ENCODE results near the gene LZTFL1.

LZTFL1 gene

GRCh38 chr3:45794660-45795059 is 47.3 kb downstream of the LZTFL1 start:
- no peaks in the 10 kb centered on the region for H3K36me3 ChIP-seq
- peaks cover 33 to 34% of the 10 kb centered on the region in 2 experiments for H3K4me1 ChIP-seq (ENCODE audit: control insufficient read depth in 1 of 2, insufficient read depth in 1 of 2, low read depth in 1 of 2, low read length in 1 of 2)
- H3K27me3 ChIP-seq, result peaks cover 58% of the 10 kb centered on the region
- TF ChIP-seq CTCF (IDR thresholded peaks at IDR 0.05), result no peak
- no peaks in the 10 kb centered on the region for H3K9me3 ChIP-seq
- H3K27ac ChIP-seq, result no peak overlapping the region
- H3K4me3 ChIP-seq (ENCODE audit: low read depth in 1 of 2, low read length in 1 of 2), result no peak overlapping the region

DNA sequence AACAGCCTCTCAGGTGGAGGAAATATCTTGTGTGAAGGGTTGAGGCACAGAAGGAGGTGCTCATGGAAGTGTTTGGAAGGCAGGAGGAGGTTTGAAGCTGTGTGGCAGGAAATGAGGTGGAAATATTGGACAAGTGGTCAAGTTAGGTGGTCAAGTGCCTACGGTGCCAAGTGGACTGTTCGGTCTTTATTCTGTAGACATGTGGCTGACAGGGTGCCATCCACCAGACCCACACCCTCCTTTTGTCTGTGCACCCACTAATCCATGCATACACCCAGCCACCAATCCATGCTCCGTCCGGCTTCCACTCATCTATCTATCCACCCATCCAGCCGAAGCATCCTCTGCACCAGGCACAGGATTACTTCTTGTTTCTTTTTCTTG is 47.8 kb downstream of the LZTFL1 start:
- Histone ChIP-seq H3K27me3 (peaks cover 53% of the 10 kb centered on the region), H3K36me3 (no peaks in the 10 kb centered on the region), H3K9me3 (no peaks in the 10 kb centered on the region), H3K27ac (no peak overlapping the region), H3K4me3 (ENCODE audit: low read depth in 1 of 2, low read length in 1 of 2) (no peak overlapping the region), H3K4me1 (ENCODE audit: control insufficient read depth in 1 of 2, insufficient read depth in 1 of 2, low read depth in 1 of 2, low read length in 1 of 2) (peaks cover 33 to 34% of the 10 kb centered on the region in 2 experiments)
- TF ChIP-seq CTCF (IDR thresholded peaks at IDR 0.05), result no peak

- no peak overlapping the region for H3K27ac ChIP-seq
- H3K27me3 ChIP-seq, result peaks cover 47% of the 10 kb centered on the region
- no peak overlapping the region for H3K4me3 ChIP-seq (ENCODE audit: low read depth in 1 of 2, low read length in 1 of 2)
- no peaks in the 10 kb centered on the region for H3K36me3 ChIP-seq
- H3K4me1 ChIP-seq (ENCODE audit: control insufficient read depth in 1 of 2, insufficient read depth in 1 of 2, low read depth in 1 of 2, low read length in 1 of 2), result peaks cover 33 to 34% of the 10 kb centered on the region in 2 experiments
- TF ChIP-seq CTCF (IDR thresholded peaks at IDR 0.05), result no peak
- H3K9me3 ChIP-seq, result no peaks in the 10 kb centered on the region
These were observed 48.3 kb downstream of the LZTFL1 start for GRCh38 chr3:45793482-45794176.

- TF ChIP-seq CTCF (IDR thresholded peaks at IDR 0.05), result no peak
- peaks cover 33 to 34% of the 10 kb centered on the region in 2 experiments for H3K4me1 ChIP-seq (ENCODE audit: control insufficient read depth in 1 of 2, insufficient read depth in 1 of 2, low read depth in 1 of 2, low read length in 1 of 2)
- no peak overlapping the region for H3K27ac ChIP-seq
- no peaks in the 10 kb centered on the region for H3K9me3 ChIP-seq
- no peaks in the 10 kb centered on the region for H3K36me3 ChIP-seq
- no peak overlapping the region for H3K4me3 ChIP-seq (ENCODE audit: low read depth in 1 of 2, low read length in 1 of 2)
- H3K27me3 ChIP-seq, result peaks cover 37% of the 10 kb centered on the region
These were observed 49.3 kb downstream of the LZTFL1 start for GRCh38 chr3:45792516-45793172.

- no peaks in the 10 kb centered on the region for H3K36me3 ChIP-seq
- H3K9me3 ChIP-seq, result no peaks in the 10 kb centered on the region
- TF ChIP-seq CTCF (IDR thresholded peaks at IDR 0.05), result no peak
- H3K4me1 ChIP-seq (ENCODE audit: control insufficient read depth in 1 of 2, insufficient read depth in 1 of 2, low read depth in 1 of 2, low read length in 1 of 2), result peaks cover 33 to 34% of the 10 kb centered on the region in 2 experiments
- H3K27me3 ChIP-seq, result peaks cover 31% of the 10 kb centered on the region
- H3K4me3 ChIP-seq (ENCODE audit: low read depth in 1 of 2, low read length in 1 of 2), result no peak overlapping the region
- no peak overlapping the region for H3K27ac ChIP-seq
These were observed 49.9 kb downstream of the LZTFL1 start for GRCh38 chr3:45792036-45792435.
